ENCODE data around the gene BHLHE23.

BHLHE23 gene

DNA sequence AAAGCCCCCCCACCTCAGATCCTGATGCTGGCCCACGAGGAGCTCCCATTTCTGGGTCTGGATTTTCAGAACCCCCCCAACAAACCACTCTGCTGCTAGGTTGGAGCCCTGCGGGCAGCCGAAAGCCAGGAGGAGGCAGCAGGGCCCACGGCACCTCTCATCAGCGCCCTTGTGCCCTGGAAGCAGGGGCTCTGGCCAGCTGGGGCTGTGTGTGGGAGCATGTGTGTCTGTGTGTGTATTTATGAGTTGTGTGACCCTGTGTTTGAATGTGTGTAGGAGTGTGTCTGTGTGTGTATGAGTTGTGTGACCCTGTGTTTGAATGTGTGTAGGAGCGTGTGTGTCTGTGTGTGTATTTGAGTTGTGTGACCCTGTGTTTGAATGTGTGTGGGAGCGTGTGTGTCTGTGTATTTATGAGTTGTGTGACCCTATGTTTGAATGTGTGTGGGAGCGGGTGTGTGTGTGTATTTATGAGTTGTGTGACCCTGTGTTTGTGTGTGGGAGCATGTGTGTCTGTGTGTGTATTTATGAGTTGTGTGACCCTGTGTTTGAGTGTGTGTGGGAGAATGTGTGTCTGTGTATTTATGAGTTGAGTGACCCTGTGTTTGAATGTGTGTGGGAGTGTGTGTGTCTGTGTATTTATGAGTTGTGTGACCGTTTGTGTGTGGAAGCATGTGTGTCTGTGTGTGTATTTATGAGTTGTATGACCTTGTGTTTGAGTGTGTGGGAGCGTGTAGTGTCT lies 35.4 kb downstream of the BHLHE23 start:
- no peak for ATAC-seq
- no peak for TF ChIP-seq TOX (CRISPR knock-in tag; IDR thresholded peaks at IDR 0.05; ENCODE audit: borderline replicate concordance)
- TF ChIP-seq, protein P1, sequence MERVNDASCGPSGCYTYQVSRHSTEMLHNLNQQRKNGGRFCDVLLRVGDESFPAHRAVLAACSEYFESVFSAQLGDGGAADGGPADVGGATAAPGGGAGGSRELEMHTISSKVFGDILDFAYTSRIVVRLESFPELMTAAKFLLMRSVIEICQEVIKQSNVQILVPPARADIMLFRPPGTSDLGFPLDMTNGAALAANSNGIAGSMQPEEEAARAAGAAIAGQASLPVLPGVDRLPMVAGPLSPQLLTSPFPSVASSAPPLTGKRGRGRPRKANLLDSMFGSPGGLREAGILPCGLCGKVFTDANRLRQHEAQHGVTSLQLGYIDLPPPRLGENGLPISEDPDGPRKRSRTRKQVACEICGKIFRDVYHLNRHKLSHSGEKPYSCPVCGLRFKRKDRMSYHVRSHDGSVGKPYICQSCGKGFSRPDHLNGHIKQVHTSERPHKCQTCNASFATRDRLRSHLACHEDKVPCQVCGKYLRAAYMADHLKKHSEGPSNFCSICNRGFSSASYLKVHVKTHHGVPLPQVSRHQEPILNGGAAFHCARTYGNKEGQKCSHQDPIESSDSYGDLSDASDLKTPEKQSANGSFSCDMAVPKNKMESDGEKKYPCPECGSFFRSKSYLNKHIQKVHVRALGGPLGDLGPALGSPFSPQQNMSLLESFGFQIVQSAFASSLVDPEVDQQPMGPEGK (CRISPR knock-in tag; IDR thresholded peaks at IDR 0.05; ENCODE audit: borderline replicate concordance): no peak
- no peak for TF ChIP-seq ARNTL (CRISPR knock-in tag; IDR thresholded peaks at IDR 0.05; ENCODE audit: borderline replicate concordance, low read depth)
- no peak for TF ChIP-seq TCF4 (CRISPR knock-in tag; IDR thresholded peaks at IDR 0.05; ENCODE audit: borderline replicate concordance)
- no peak for TF ChIP-seq RARB (CRISPR knock-in tag; IDR thresholded peaks at IDR 0.05)

DNA sequence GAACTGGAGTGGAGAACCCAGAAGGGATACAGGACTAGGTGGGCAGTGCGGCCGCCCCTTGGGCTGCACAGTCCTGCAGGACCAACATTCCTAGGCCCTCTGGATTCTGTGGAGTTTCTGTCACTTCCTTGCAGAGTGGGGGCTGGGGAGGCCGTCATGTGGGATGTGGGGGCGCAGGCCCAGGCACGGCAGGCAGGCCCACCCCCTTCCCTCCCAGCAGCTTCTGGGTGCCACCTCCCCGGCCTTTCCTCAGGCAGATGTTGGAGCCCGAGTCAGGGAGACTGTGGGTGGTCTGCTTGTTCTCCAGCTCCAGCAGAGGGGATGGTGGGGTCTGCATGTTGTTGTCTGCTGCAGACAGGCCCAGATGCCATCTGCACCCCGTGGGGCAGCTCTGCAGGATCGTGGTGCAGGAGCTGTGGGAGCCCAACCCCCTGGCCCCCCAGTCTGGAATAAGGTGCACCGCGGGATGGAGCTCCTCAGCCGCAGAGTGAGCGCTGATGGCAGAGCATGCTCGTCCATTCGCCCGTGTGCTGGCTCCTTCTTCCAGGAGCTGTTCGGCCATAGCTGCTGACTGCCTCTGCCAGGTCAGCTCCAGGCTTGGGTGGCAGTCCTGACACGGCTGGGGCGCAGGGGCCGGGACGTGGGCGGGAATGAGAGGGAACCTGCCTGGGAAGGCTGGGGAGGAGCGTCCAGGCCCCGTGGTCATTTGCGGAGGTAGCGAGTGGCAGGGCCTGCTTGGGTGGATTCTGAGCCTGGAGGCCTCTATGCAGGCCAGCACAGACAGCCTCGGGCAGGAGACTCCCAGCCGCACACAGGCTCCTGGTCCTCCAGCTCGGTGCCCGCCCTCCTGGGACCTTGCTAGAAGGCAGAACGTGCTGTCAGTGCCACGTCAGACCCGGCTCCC lies 36.2 kb downstream of the BHLHE23 start:
- no peak for TF ChIP-seq ARNTL (CRISPR knock-in tag; IDR thresholded peaks at IDR 0.05; ENCODE audit: borderline replicate concordance, low read depth)
- TF ChIP-seq TOX (CRISPR knock-in tag; IDR thresholded peaks at IDR 0.05; ENCODE audit: borderline replicate concordance): no peak
- no peak for TF ChIP-seq ZC3H10 (CRISPR knock-in tag; IDR thresholded peaks at IDR 0.05)
- no peak for TF ChIP-seq ZFP30 (CRISPR knock-in tag; IDR thresholded peaks at IDR 0.05)
- ATAC-seq: no peak

DNA sequence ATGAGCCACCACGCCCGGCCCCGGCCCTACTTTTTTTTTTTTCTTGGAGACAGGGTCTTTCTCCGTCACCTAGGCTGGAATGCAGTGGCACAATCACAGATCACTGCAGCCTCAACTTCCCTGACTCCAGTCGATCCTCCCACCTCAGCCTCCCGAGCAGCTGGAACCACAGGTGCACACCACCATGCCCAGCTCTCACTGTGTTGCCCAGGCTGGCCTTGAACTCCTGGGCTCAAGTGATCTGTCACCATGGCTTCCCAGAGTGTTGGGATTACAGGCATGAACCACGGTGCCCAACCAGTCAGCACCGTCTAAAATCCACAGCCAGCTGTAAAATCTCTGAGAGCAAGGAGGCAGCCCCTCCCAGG lies 36.8 kb downstream of the BHLHE23 start:
- ATAC-seq: no peak
- TF ChIP-seq ZC3H10 (CRISPR knock-in tag; IDR thresholded peaks at IDR 0.05) (no peak), SNAI2 (CRISPR knock-in tag; IDR thresholded peaks at IDR 0.05) (no peak), PPARA (CRISPR knock-in tag; IDR thresholded peaks at IDR 0.05; ENCODE audit: borderline replicate concordance) (no peak), ARNTL (CRISPR knock-in tag; IDR thresholded peaks at IDR 0.05; ENCODE audit: borderline replicate concordance, low read depth) (no peak), ZNF70 (CRISPR knock-in tag; IDR thresholded peaks at IDR 0.05) (no peak), OSR1 (CRISPR knock-in tag; IDR thresholded peaks at IDR 0.05) (no peak), BACH2 (CRISPR knock-in tag; IDR thresholded peaks at IDR 0.05; ENCODE audit: borderline replicate concordance) (no peak), TOX (CRISPR knock-in tag; IDR thresholded peaks at IDR 0.05; ENCODE audit: borderline replicate concordance) (no peak), ZFP3 (CRISPR knock-in tag; IDR thresholded peaks at IDR 0.05) (no peak), ESRRG (CRISPR knock-in tag; IDR thresholded peaks at IDR 0.05) (no peak), ZFP30 (CRISPR knock-in tag; IDR thresholded peaks at IDR 0.05) (no peak)
- TF ChIP-seq, protein P2, sequence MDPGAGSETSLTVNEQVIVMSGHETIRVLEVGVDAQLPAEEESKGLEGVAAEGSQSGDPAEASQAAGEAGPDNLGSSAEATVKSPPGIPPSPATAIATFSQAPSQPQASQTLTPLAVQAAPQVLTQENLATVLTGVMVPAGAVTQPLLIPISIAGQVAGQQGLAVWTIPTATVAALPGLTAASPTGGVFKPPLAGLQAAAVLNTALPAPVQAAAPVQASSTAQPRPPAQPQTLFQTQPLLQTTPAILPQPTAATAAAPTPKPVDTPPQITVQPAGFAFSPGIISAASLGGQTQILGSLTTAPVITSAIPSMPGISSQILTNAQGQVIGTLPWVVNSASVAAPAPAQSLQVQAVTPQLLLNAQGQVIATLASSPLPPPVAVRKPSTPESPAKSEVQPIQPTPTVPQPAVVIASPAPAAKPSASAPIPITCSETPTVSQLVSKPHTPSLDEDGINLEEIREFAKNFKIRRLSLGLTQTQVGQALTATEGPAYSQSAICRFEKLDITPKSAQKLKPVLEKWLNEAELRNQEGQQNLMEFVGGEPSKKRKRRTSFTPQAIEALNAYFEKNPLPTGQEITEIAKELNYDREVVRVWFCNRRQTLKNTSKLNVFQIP (CRISPR knock-in tag; IDR thresholded peaks at IDR 0.05; ENCODE audit: borderline replicate concordance, low read depth): no peak
- TF ChIP-seq, protein P1 (CRISPR knock-in tag; IDR thresholded peaks at IDR 0.05; ENCODE audit: borderline replicate concordance): no peak

DNA sequence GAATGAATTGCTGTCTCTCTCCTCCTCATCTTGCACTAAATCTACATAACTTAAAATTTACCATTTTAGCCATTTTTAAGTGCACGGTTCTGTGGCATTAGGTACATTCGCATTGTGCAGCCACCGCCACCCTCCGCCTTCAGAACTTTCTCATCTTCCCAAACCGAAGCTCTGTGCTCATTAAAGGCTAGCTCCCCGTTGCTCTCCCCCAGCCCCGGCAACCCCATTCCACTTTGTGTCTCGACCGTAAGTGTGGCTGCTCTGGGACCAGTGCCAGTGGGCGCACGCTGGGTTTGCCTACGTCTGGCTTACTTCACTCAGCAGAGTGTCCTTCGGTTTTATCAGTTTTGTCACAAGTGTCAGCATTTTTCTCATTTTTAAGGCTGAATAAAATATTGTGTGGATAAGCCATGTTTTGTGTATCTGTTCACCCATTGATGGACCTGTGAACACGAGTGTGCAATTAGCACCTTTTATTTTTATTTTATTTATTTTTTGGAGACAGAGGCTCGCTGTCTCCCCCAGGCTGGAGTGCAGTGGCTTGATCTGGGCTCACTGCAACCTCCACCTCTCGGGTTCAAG lies 37.5 kb downstream of the BHLHE23 start:
- ATAC-seq: no peak
- TF ChIP-seq TCF4 (CRISPR knock-in tag; IDR thresholded peaks at IDR 0.05; ENCODE audit: borderline replicate concordance) (no peak), ARNTL (CRISPR knock-in tag; IDR thresholded peaks at IDR 0.05; ENCODE audit: borderline replicate concordance, low read depth) (no peak), ZFP3 (CRISPR knock-in tag; IDR thresholded peaks at IDR 0.05) (no peak)

DNA sequence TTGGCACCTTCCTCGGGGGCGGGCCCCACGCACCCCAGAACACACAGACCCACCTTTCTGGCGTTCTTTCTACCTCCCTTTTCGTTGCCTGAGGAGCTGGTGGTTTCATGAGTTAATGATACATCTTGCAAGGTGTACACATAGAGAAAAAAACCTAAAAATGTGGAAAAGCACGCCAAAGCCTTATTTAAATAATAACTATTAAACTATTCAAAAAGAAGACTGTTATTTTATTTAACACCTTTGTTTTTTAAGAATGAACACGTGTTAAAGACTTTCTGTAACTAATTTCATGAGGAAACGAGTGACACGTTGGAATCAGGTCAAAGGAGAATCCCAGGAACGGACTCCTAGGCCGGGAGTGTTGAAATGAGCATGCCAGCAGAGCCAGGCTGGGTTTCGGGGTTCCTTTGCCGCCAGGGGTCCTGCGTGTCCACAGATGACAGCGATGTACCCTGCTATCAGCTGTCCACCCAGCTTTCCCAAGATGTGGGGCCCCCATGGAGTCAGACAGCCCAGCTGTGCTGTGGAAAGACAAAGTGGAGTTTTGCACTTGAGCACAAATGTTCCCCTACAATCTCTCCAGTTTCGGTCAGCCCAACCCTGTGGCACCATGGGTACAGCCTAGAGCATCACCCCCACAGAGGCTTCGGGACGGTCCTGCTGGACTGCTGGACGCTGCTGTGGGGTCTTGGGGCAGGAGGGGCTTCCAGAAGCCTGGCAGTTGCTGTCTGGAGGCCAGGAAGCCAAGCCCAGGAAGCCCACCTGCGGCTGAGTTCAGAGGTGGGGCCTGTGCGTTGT lies 38.2 kb downstream of the BHLHE23 start:
- no peak for ATAC-seq
- TF ChIP-seq, protein P2 (CRISPR knock-in tag; IDR thresholded peaks at IDR 0.05; ENCODE audit: borderline replicate concordance, low read depth): no peak
- TF ChIP-seq, protein P3, sequence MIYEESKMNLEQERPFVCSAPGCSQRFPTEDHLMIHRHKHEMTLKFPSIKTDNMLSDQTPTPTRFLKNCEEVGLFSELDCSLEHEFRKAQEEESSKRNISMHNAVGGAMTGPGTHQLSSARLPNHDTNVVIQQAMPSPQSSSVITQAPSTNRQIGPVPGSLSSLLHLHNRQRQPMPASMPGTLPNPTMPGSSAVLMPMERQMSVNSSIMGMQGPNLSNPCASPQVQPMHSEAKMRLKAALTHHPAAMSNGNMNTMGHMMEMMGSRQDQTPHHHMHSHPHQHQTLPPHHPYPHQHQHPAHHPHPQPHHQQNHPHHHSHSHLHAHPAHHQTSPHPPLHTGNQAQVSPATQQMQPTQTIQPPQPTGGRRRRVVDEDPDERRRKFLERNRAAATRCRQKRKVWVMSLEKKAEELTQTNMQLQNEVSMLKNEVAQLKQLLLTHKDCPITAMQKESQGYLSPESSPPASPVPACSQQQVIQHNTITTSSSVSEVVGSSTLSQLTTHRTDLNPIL (CRISPR knock-in tag; IDR thresholded peaks at IDR 0.05; ENCODE audit: low read depth): no peak
- no peak for TF ChIP-seq TCF4 (CRISPR knock-in tag; IDR thresholded peaks at IDR 0.05; ENCODE audit: borderline replicate concordance)
- TF ChIP-seq ZFP3 (CRISPR knock-in tag; IDR thresholded peaks at IDR 0.05): no peak
- TF ChIP-seq, protein P1 (CRISPR knock-in tag; IDR thresholded peaks at IDR 0.05; ENCODE audit: borderline replicate concordance): no peak
- TF ChIP-seq ZC3H10 (CRISPR knock-in tag; IDR thresholded peaks at IDR 0.05): no peak
- no peak for TF ChIP-seq PPARA (CRISPR knock-in tag; IDR thresholded peaks at IDR 0.05; ENCODE audit: borderline replicate concordance)
- no peak for TF ChIP-seq SNAI2 (CRISPR knock-in tag; IDR thresholded peaks at IDR 0.05)
- no peak for TF ChIP-seq ZNF70 (CRISPR knock-in tag; IDR thresholded peaks at IDR 0.05)
- TF ChIP-seq ZNF8 (CRISPR knock-in tag; IDR thresholded peaks at IDR 0.05): no peak
